Lower leg skin (tissue), 4 donors: Measurements from ENCODE around the gene GEMIN4. TPM values are rescaled to one million over a fixed set of nuclear protein-coding genes. Genes with fewer than 3 reads are reported as not detected.
A peak's percentile ranks its signal among the peaks of the same experiment; 100 is the strongest.
"Not testable (repeated sequence)": the region's sequence is repeated elsewhere in the genome, so short reads cannot be mapped to it uniquely, and the experiment has no call there.

ENCODE experiments used
- DNase-seq, 2 donors: peaks; one replicate each; pipeline ENCODE4 v3.0.0-alpha.2; 2019; ENCODE audit warnings: low spot score in 2 of 2
- H3K4me3 ChIP-seq: fragments of 200-600 bp; sonication (generic); 2 replicates; pipeline ENCODE4 v1.5.1; 2017; ENCODE audit warnings: mild to moderate bottlenecking, low read depth; ENCODE audit not compliant: poor library complexity, severe bottlenecking
- POLR2A ChIP-seq, 2 donors: fragments of 450-650 bp; IDR thresholded peaks; one replicate each; pipeline ENCODE4 v1.6.1; 2016 to 2017; ENCODE audit warnings: antibody characterized with exemption in 2 of 2, mild to moderate bottlenecking in 1 of 2, moderate library complexity in 1 of 2
- WGBS, 2 donors: methylation state at CpG; one replicate each; pipeline ENCODE4 v1.1.5; 2018; 5-methylcytosine and 5-hydroxymethylcytosine counted together
- intact Hi-C: fragments of 100-400 bp; cut with DNase I; formaldehyde crosslinking; loops from one replicate; pipeline ENCODE4 v1.15.0; 2023; ENCODE audit warnings: low total_unique reads
- total RNA-seq, 4 donors: library from RNA; depleted of rRNA; stranded (reverse); fragments of >200 nt; gene quantifications; one replicate each; pipeline ENCODE4 v1.1.0, GENCODE V29; 2016
- TF ChIP-seq, protein P1 (sequence below), 3 donors: fragments of 450-650 bp; IDR thresholded peaks; one replicate each; pipeline ENCODE4 v1.5.1; 2016; ENCODE audit warnings: antibody characterized with exemption in 3 of 3, mild to moderate bottlenecking in 3 of 3, moderate library complexity in 2 of 3

GEMIN4 gene
- total RNA-seq, 4 donors from 2014 or later = 27.7 to 48.3 (median 37.7) TPM

DNA sequence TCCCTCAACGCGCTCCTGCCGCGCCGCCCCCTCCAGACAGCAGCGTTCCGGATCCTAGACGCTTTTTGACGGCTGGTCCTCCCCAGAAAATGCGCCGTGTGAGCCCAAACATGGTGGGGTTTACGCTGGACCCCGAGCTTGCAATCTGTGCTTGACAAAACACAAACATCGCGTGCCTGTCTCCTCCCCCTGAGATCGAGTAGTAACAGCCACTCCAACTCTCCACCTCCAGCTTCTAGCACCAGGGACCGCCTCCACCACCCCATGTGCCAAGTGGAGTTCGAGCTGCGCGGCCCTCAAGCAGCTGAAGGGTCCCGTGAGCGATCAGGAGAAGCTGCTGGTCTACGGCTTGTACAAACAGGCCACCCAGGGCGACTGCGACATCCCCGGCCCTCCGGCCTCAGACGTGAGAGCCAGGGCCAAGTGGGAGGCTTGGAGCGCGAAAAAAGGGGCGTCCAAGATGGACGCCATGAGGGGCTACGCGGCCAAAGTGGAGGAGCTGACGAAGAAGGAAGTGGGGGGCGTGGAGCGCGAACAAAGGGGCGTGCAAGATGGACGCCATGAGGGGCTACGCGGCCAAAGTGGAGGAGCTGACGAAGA lies 656 bp upstream of the GEMIN4 start:
- DNase-seq = peak; percentile 81 to 93
- peak overlapping the region; percentile 52 for H3K4me3 ChIP-seq
- 5 to 23% methylated on average over 27 to 43 of the region's 43 CpGs for WGBS, 2 donors
- intact Hi-C loops = loop anchor here (5.0 kb wide), 1 partner anchor 340 kb away; a partner anchor contains a TSS
- TF ChIP-seq POLR2A (IDR thresholded peaks at IDR 0.05) = no peak
- TF ChIP-seq, protein P1, sequence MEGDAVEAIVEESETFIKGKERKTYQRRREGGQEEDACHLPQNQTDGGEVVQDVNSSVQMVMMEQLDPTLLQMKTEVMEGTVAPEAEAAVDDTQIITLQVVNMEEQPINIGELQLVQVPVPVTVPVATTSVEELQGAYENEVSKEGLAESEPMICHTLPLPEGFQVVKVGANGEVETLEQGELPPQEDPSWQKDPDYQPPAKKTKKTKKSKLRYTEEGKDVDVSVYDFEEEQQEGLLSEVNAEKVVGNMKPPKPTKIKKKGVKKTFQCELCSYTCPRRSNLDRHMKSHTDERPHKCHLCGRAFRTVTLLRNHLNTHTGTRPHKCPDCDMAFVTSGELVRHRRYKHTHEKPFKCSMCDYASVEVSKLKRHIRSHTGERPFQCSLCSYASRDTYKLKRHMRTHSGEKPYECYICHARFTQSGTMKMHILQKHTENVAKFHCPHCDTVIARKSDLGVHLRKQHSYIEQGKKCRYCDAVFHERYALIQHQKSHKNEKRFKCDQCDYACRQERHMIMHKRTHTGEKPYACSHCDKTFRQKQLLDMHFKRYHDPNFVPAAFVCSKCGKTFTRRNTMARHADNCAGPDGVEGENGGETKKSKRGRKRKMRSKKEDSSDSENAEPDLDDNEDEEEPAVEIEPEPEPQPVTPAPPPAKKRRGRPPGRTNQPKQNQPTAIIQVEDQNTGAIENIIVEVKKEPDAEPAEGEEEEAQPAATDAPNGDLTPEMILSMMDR (IDR thresholded peaks at IDR 0.05) = no peak

DNA sequence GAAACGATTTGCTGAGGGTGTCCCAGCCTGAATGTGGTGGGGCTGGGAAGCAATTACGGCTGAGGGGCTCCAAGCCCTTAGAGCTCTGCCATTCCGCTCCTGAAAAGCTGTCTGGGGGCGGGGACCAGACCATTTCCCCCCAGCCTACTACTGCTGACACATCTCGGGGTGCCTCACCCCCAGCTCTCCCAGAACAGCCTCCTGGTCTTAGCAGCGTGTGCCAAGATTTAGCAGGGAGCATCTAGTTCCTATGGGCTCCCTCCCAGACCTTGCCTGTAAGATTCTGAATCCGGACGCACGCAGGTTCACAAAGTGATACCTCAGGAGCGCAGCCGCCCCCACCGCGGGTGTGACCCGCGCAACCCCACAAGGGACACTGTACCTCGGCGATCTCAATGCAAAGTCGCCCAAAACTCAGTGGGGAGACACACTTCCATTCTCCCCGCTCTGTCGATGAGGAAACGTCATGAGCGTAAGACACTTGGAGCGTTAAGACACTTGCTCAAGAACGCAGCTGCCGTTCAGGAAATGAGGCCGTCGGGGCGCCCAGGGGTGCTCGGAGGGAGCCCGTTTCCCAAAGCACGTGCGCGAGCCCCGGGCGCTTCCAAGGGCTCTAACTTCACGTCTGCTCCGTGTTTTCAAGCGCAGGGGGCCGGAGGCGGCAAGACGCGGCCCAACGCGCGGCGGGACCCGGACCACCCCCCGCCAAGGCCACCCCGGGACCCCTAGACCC lies 629 bp downstream of the GEMIN4 start:
- peak in 1 of 2 donors; percentile 89 for DNase-seq
- intact Hi-C loops = loop anchor here (5.0 kb wide), 1 partner anchor 339 kb away; a partner anchor contains a TSS

DNA sequence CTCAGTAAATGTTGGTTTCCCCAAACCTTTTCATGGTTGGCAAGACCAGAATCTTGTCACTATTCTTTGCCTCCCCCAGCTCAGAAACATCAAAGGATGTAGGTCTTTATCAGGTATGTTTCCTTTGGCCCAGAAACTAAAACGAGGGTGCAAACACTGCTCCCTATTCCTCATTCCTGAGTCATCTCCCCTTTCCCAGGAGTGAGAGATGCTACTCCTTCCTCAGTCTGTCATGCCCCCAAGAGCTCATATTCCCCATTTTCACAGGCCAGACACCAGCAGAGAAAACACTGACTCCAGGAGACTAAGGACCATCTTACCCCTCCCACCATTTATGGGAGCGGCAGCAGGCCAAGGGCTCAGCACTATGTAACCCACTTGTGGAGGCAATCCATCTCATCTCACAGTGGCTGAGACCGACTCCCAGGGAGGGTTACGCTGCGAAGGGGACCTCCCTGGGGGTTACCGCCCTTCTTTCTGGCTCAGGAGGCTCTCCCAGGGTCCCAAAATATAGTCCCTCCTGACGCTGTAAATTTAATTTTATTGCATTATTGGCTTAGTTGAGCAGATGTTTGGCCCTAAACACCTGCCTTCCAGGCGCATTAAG lies 1.5 kb downstream of the GEMIN4 start:
- no peak overlapping the region for H3K4me3 ChIP-seq
- intact Hi-C loops = loop anchor here (5.0 kb wide), 1 partner anchor 338 kb away; a partner anchor contains a TSS
- no peak for DNase-seq
- no peak for TF ChIP-seq POLR2A (IDR thresholded peaks at IDR 0.05)
- TF ChIP-seq, protein P1 (IDR thresholded peaks at IDR 0.05) = no peak
- 46 to 60% methylated on average over 8 of the region's 8 CpGs for WGBS, 2 donors

More for the DNA sequence above, 629 bp downstream of the GEMIN4 start:
- WGBS, 2 donors = 1 to 2% methylated on average over 35 to 36 of the region's 49 CpGs
- TF ChIP-seq POLR2A (IDR thresholded peaks at IDR 0.05) = no peak
- TF ChIP-seq, protein P1 (IDR thresholded peaks at IDR 0.05) = no peak
- H3K4me3 ChIP-seq = peak overlapping the region; percentile 52

DNA sequence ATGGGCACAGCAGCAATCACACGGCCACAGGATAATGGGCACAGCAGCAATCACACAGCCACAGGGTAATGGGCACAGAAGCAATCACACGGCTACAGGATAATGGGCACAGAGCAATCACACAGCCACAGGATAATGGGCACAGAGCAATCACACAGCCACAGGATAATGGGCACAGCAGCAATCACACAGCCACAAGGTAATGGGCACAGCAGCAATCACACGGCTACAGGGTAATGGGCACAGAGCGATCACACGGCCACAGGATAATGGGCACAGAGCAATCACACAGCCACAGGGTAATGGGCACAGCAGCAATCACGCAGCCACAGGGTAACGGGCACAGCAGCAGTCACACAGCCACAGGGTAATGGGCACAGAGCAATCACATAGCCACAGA lies 2.7 kb downstream of the GEMIN4 start:
- H3K4me3 ChIP-seq, DNase-seq, intact Hi-C loops: not testable (repeated sequence)
- WGBS, 2 donors = 68 to 85% methylated on average over 7 of the region's 7 CpGs

DNA sequence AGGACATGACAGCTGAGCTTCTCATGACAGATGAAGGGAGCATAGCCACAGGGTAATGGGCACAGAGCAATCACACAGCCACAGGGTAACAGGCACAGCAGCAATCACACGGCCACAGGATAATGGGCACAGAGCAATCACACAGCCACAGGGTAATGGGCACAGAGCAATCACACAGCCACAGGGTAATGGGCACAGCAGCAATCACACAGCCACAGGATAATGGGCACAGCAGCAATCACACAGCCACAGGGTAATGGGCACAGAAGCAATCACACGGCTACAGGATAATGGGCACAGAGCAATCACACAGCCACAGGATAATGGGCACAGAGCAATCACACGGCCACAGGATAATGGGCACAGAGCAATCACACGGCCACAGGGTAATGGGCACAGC lies 3.5 kb downstream of the GEMIN4 start:
- DNase-seq, H3K4me3 ChIP-seq, intact Hi-C loops: not testable (repeated sequence)
- 97% methylated on average over 4 of the region's 4 CpGs for WGBS, 2 donors

DNA sequence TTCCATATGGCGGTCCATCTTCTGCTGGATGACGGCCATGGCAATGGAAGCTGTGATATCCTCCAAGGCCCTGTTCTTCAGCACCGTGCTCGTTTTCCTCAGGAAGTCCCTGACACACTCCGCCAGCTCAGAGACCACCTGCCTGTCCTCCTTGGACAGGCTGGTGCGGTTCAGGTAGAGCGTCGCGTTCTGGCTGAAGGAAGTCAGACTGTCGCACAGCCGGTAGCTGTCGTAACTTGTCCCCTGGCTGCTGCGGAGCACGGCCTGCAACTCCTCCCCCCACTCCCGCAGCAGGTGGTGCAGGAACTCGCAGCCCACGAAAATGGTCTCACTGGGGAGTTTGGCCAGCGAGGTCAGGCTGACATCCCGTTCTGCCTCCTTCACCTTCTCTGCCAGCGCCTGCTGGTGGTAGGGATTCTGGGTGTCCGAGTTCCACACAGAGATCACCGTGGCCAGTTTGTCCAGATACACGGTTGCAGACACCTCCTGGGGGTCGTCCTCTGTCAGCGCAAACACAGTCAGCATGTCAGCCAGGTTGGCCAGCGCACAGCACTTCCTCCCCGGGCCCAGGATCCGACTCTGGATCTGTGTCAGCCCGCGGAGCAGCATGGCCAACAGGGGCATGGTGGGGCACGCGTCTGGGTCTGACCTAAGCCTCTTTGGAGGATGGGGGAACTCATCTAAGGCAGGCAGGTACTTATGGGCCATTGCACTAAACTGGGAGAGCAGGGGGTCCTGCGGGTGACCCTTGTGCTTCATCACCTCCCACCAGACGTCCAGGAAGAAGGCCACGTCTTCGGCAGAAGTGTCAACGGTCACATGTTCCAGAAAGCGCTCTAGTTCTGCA lies 5.1 kb downstream of the GEMIN4 start:
- intact Hi-C loops = no loop called here
- DNase-seq = no peak
- TF ChIP-seq, protein P1 (IDR thresholded peaks at IDR 0.05) = no peak
- TF ChIP-seq POLR2A (IDR thresholded peaks at IDR 0.05) = no peak
- 90 to 91% methylated on average over 29 to 36 of the region's 38 CpGs for WGBS, 2 donors
- H3K4me3 ChIP-seq = no peak overlapping the region
